ENCODE results near the gene PRR33.

Gene PRR33

GRCh38 chr11:1916132-1916985, 24.7 kb upstream of the PRR33 start:
- no peak for DNase-seq

GRCh38 chr11:1915795-1916131, 24.1 kb upstream of the PRR33 start:
- DNase-seq: no peak

DNA sequence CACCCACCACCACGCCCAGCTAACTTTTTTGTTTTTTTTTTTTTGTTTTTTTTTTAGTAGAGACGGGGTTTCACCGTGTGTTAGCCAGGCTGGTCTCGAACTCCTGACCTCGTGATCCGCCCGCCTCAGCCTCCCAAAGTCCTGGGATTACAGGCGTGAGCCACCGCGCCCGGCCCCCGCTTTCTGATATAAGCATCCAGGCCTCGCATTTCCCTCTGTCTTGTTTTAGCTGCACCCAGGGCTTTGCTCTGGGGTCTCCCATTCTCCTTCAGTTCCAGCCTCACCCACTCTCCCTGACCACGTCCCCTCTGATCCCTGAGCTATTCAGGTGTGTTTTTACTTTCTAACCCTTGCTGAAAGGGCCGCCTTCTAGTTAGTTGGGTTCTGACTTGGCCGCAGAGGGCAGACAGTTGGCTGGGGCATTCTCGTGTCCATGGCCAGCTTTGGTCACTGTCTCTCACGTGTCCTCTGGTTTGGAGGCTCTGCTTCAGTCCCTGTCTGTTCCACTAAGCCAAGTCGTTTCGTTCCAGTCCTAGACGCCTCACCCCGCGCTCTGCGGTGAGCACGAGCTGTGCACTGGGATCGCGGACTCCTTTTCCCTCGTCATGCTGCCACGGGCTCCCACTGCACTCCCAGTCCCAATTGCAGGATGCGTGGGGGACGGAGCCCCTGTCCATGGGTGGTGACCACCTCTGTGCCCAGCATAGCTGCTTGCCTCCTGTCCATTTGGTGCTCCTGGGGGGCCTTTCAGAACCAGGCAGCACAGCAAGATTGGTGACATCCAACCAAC, 21.8 kb upstream of the PRR33 start:
- no peak for DNase-seq

DNA sequence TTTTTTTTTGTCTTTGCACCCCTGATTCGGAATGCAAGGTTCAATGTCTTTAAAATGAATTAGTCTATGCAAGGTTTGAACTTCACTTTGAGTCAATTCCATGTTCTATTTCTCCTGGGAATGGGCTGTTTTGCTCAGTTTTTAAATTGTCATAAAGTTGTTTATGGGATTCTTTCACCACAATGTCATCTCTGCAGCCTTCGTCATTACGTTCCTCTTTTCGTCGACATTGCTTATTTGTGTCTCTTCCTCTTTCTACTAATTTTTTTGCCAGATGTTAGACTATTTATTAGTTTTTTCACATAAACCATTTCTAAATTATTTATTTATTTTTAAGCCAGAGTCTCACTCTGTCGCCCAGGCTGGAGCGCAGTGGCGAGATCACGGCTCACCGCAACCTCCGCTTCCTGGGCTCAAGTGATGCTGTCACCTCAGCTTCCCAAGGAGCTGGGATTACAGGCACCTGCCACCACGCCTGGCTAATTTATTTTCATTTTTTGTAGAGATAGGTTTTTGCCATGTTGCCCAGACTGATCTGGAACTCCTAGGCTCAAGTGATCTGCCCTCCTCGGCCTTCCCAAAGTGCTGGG, 20.7 kb upstream of the PRR33 start:
- DNase-seq: no peak

GRCh38 chr11:1909524-1909923, 17.8 kb upstream of the PRR33 start:
- no peak for DNase-seq

GRCh38 chr11:1908618-1909017, 16.9 kb upstream of the PRR33 start:
- DNase-seq: no peak

GRCh38 chr11:1906611-1907423, 15.1 kb upstream of the PRR33 start:
- no peak for DNase-seq

DNA sequence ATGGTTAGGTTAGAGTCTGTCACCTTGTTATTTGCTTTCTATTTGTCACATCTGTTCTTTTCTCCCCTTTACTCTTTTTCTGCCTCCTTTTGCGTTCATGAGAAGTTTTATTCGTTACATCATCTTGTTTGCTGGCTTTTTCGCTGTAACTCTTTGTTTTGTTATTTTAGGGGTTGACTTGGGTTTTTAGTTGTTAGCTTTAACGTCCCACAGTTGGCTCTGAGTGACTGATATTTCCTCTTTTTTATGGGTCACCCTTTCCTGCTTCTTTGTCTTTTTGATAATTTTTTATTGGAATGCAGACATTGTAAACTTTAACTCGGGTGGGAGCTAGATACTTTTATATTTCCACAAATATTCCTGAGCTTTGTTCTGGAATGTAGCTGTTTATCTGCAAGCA, 14.5 kb upstream of the PRR33 start:
- DNase-seq: no peak

- DNase-seq: no peak
Observed at GRCh38 chr11:1899686-1900085, 8.0 kb upstream of the PRR33 start.

DNA sequence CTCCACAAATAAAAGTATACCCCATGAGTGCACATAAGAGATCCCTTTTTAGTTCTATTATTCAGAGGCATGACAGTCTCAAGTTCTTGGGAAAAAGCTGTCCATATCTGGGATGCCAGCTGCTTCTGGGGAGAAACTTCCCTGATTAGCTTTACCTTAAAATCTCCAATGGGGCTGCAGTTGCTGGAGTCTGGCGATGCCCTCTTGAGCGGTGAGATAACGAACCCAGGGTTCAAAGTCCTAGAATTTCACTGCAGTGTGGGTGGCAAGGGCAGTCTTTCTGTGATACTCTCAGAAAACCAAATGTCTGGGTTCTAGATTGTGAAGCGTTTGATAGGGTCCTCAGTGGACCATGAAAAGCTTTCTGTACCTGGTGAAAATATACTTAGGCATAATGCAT, 7.4 kb upstream of the PRR33 start:
- no peak for DNase-seq

DNA sequence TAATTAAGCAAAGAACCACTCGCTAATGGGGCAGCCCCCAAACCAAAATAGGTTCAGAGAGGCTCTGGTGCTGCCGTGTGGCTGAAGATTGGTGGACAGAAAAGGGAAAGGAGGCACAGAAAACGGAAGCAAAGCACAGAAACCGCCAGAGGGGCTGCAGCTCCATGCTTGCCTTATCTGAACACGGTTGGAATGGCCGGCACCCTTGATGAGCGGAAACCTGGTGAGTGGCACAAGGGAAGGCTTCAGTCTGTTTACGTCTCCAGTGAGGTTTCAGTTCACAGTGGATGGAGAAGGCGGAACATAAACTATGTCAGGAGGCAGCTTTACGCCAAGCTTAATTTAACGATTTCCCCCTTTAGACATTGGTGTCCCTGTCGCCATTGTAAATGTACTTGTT, 5.2 kb upstream of the PRR33 start:
- no peak for DNase-seq

GRCh38 chr11:1896468-1896867, 4.8 kb upstream of the PRR33 start:
- no peak for DNase-seq

GRCh38 chr11:1894759-1895158, 3.1 kb upstream of the PRR33 start:
- no peak for DNase-seq

GRCh38 chr11:1893581-1894359, 2.1 kb upstream of the PRR33 start:
- DNase-seq: no peak

GRCh38 chr11:1892558-1892957, 863 bp upstream of the PRR33 start:
- DNase-seq: no peak

DNA sequence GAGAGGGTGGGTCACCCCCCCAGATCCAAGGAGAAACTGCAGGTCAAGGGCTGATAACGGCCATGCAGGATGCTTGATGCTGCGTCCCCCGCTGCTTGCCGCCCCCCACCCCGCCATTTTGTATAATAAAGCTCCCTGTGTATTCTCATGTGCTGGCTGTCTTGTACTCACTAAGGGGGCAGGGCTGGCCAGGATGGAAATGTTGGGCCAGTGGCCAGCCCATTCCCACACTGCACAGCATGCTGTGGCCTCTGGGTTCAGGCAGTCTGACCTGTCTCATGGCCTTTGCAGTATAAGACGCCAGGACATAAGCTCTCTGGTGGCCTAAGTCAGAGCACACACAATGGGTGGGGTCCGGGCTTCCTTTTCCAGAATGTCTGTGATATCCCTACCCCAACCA, 421 bp upstream of the PRR33 start:
- DNase-seq: no peak

DNA sequence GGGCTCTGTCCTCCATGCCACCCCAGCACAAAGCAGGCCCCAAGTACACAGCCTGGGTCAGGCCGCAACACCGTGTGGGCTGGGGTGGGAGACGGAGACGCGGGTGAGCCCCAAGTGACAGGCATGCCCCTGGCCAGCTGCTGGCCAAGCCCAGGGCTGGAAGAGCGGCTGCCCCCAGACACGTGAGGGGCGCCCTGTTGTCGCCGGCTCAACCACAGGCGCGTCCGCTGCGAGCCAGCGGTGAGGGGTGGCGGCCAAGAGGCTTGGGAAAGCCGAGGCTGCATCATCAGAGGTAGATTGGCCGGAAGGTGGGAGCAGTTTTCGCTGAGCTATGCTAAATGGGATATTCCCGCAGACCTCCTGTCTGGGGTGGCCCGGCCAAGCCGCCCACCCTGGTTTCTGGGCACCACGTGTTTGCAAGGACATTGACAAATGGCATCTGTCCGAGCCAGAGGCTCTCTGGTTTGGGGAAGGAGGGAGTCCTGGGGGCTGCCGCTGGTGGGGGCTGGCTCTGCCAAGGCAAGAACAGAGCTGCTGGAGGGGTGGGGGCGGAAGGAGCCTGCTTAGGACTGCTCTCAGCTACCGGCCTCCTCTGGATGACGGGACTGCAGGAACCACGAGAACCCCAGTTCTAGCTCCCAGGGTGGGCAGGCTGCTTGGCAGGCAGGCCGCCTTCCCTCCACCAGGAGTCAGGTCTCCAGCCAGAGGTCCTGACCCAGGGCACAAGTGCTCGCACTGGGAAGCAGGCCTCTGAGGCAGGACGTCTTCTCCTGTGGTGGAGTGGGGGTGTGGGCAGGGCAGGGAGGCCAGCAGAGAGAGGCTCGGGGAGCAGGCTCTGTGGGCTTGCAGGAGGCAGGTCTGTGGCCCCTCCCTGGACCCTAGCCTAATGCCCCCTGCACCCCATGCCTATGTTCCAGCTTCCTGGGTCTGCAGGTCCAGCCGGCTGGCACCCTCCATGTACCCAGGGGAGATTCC, 552 bp downstream of the PRR33 start:
- DNase-seq: no peak

DNA sequence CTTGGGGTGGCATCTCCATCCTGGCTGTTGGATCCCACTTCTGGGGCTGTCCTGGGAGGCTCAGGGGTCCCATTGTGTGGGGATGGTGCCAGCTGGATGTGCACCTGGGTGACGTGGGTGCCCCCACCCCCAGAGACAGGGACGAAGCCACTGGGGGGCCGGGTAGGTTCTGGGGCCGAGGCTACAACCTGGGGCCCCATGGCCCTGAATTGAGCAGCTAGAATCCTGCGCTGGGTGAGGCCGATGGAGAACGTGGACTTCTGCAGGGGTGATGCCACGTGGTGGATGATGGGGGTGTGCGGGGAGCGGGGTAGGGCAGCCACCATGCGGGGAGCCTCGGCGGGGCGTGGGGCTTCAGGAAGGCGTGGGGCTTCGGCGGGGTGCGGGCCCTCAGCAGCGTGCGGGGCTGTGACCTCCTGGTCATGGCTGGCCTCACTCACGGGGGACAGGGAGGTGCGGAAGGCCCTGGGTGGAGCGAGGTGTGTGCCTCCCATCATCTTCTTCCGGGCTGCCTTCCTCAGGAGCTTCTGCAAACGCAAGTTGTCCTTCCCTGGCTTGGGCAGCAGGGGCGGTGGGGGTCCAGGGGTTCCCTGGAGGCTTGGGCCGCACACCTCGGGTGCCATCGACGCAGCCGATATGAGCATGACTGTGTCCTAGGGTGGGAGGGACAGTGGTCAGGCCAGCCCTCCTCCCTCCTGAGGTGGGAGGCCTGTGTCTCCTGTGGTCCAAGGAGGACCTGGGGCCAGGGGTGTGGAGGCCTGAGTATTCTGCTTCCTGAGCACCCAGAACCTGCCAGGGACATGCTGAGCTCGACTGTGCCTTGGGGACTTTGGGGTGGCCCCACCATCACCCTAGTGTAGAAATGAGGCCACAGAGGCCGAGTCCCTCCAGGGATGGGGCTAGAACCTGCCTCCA, 1.5 kb downstream of the PRR33 start:
- no peak for DNase-seq

- DNase-seq: no peak
Observed at GRCh38 chr11:1889224-1889930, 2.3 kb downstream of the PRR33 start.
